Ishikawa (cell line): ENCODE data around the gene MAPK8IP2.

ENCODE experiments used
- CEBPB ChIP-seq: IDR thresholded peaks from 2 replicates; pipeline ENCODE4 v1.6.1; 2012
- CREB1 ChIP-seq: IDR thresholded peaks from 2 replicates; pipeline ENCODE4 v1.6.1; 2012; ENCODE audit warnings: low read depth
- EGR1 ChIP-seq: IDR thresholded peaks from 2 replicates; pipeline ENCODE4 v1.6.1; 2012
- FOXM1 ChIP-seq: IDR thresholded peaks from 2 replicates; pipeline ENCODE4 v1.6.1; 2012; ENCODE audit warnings: low read depth, borderline replicate concordance
- NFIC ChIP-seq: IDR thresholded peaks from 2 replicates; pipeline ENCODE4 v1.6.1; 2012
- RAD21 ChIP-seq: IDR thresholded peaks from 2 replicates; pipeline ENCODE4 v1.6.1; 2012; ENCODE audit warnings: low read depth
- TAF1 ChIP-seq: IDR thresholded peaks from 2 replicates; pipeline ENCODE4 v1.6.1; 2012; ENCODE audit warnings: low read depth, mild to moderate bottlenecking
- TCF12 ChIP-seq: IDR thresholded peaks from 2 replicates; pipeline ENCODE4 v1.6.1; 2012; ENCODE audit warnings: low read depth
- YY1 ChIP-seq: IDR thresholded peaks from 2 replicates; pipeline ENCODE4 v1.6.1; 2012; ENCODE audit warnings: low read depth
- TF ChIP-seq, protein P1 (sequence below): IDR thresholded peaks from 2 replicates; pipeline ENCODE4 v1.6.1; 2012; ENCODE audit warnings: low read depth, mild to moderate bottlenecking
- TF ChIP-seq, protein P2 (sequence below): IDR thresholded peaks from 2 replicates; pipeline ENCODE4 v1.6.1; 2012
- TF ChIP-seq, protein P3 (sequence below): IDR thresholded peaks from 2 replicates; pipeline ENCODE4 v1.6.1; 2012

Gene MAPK8IP2

DNA sequence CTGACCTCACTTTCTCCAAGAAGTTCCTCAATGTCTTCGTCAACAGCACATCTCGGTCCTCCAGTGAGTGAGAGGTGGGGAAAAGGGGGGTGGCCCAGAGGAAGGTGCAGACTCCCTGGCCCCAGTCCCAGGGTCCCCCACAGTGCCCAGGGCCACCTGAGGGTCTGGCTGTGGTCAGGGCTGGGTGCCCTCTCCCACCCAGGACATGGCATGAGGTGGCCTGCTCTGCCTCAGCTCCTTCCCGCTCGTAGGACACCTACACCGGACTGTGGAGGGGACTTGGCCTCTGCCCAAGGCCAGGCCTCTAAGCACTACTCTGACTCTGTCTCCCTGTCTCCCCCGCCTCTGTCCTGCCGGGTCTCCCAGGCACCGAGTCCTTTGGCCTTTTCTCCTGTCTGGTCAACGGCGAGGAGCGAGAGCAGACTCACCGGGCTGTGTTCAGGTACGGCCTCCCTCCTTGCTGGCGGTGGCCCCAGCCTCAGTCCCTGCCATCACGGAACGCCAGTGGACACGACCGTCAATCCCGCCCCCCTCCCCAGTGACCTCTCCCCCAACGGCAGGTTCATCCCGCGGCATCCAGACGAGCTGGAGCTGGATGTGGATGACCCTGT, 4.5 kb downstream of the MAPK8IP2 start:
- no peak for TF ChIP-seq FOXM1
- TF ChIP-seq, protein P1, sequence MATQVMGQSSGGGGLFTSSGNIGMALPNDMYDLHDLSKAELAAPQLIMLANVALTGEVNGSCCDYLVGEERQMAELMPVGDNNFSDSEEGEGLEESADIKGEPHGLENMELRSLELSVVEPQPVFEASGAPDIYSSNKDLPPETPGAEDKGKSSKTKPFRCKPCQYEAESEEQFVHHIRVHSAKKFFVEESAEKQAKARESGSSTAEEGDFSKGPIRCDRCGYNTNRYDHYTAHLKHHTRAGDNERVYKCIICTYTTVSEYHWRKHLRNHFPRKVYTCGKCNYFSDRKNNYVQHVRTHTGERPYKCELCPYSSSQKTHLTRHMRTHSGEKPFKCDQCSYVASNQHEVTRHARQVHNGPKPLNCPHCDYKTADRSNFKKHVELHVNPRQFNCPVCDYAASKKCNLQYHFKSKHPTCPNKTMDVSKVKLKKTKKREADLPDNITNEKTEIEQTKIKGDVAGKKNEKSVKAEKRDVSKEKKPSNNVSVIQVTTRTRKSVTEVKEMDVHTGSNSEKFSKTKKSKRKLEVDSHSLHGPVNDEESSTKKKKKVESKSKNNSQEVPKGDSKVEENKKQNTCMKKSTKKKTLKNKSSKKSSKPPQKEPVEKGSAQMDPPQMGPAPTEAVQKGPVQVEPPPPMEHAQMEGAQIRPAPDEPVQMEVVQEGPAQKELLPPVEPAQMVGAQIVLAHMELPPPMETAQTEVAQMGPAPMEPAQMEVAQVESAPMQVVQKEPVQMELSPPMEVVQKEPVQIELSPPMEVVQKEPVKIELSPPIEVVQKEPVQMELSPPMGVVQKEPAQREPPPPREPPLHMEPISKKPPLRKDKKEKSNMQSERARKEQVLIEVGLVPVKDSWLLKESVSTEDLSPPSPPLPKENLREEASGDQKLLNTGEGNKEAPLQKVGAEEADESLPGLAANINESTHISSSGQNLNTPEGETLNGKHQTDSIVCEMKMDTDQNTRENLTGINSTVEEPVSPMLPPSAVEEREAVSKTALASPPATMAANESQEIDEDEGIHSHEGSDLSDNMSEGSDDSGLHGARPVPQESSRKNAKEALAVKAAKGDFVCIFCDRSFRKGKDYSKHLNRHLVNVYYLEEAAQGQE: no peak
- TF ChIP-seq CEBPB: no peak
- no peak for TF ChIP-seq CREB1
- no peak for TF ChIP-seq TAF1

DNA sequence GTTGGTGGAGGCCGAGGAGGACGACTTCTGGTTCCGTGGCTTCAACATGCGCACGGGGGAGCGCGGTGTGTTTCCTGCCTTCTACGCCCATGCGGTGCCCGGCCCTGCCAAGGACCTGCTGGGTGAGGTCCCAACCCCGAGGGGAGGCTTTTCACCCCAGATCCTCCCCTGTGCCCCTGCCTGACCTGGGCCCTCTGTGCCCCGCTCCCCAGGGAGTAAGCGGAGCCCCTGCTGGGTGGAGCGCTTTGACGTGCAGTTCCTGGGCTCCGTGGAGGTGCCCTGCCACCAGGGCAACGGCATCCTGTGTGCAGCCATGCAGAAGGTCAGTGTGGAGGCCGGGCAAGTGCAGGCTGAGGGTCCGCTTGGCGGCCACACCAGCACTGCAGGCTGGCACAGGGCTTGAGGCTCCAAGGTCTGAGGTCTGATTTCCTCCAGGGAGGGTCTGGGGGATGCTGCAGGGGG, 5.1 kb downstream of the MAPK8IP2 start:
- TF ChIP-seq, protein P2, sequence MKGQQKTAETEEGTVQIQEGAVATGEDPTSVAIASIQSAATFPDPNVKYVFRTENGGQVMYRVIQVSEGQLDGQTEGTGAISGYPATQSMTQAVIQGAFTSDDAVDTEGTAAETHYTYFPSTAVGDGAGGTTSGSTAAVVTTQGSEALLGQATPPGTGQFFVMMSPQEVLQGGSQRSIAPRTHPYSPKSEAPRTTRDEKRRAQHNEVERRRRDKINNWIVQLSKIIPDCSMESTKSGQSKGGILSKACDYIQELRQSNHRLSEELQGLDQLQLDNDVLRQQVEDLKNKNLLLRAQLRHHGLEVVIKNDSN: no peak
- TF ChIP-seq EGR1 (no peak), YY1 (no peak), RAD21 (no peak), FOXM1 (no peak)
- TF ChIP-seq, protein P1: no peak

DNA sequence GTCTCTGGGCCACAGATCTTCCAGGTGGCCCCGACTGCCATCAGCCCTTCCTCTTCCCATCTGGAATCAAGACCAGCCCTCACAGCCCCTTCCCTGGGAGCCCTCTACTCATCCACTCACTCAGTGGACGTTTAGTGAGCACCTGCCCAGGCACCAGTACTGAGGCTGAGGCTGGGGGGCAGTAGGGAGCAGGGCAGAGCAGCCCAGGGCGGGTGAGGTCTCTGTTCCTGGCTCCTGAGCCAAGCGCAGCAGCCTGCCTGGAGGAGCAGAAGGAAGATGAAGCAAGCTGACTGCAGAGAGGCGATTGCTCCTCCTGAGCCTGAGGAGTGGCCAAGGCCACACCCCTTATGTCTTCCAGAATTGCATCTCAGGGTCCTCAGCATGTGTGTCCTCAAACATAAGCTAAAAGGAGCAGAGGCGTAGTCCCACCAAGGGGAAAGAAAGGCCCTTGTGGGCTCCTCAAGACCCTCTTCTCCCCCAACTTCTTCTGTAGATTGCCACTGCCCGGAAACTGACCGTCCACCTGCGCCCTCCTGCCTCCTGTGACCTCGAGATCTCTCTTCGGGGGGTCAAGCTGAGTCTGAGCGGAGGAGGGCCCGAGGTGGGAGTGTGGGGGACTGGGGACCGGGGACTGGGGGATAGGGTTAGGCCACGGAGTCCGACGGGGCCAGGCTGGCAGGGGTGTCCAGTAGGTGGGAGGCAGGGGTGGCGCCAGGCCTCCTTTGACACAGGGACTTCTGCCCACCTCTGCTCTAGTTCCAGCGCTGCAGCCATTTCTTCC, 5.8 kb downstream of the MAPK8IP2 start:
- TF ChIP-seq FOXM1 (no peak), CREB1 (no peak), TCF12 (no peak)
- TF ChIP-seq, protein P1: no peak

DNA sequence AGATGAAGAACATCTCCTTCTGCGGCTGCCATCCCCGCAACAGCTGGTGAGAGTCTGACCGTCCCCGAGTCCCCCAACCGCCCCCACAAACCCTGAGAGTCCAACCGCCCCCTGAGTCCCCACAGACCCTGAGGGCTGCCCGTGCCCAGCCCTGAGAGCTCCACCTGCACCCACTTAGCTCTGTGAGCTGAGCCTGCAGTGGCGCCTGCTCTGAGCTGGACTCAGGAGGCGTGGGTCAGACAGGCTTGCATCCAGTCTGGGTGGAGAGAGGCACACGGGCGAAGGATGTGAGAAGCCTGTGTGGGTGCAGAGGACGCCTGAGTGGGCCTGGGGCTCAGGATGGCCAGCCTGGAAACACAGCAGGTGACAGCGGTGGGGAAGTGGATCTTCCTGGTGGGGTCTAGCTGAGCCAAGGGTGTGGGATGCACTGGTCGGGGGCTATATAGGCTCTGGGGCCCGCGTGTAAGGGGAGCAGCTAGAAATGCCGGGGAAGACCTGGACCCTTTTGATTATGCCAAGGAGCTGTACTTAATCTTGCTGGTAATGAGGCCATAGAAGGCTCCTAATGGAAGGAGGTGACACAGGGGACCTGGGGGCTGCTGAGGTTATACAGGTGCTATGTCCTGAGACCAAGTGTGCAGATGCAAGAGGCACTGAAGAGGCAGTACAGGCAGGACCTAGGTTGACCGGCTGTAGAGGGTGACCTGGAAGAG, 6.5 kb downstream of the MAPK8IP2 start:
- TF ChIP-seq CEBPB (no peak), NFIC (no peak), FOXM1 (no peak)
- TF ChIP-seq, protein P3, sequence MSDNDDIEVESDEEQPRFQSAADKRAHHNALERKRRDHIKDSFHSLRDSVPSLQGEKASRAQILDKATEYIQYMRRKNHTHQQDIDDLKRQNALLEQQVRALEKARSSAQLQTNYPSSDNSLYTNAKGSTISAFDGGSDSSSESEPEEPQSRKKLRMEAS: no peak
- TF ChIP-seq, protein P1: no peak
